CD4-positive, alpha-beta memory T cell (primary cell): ENCODE data around the gene MED13L. TPM values are rescaled to one million over a fixed set of nuclear protein-coding genes. Genes with fewer than 3 reads are reported as not detected.

Experiments
- CTCF ChIA-PET: fragments of 350-600 bp; sonication (Branson Sonifier 250); formaldehyde crosslinking; loops from one replicate; lab custom pipeline; 2021; ENCODE audit warnings: inconsistent platforms; ENCODE audit not compliant: partially characterized antibody; lab: Charles Lee
- POLR2A ChIA-PET: fragments of 350-600 bp; sonication (Branson Sonifier 250); formaldehyde crosslinking; loops from one replicate; lab custom pipeline; 2021; ENCODE audit not compliant: partially characterized antibody; lab: Charles Lee
- DNase-seq, 5 donors: peaks; one replicate each; pipeline versions ENCODE4 v3.0.0 to v3.0.0-alpha.2; 2020 to 2022; ENCODE audit warnings: mixed read lengths in 1 of 5
- H3K27ac ChIP-seq: one replicate; pipeline ENCODE4 v1.7.0; 2013; ENCODE audit warnings: low read depth, low read length
- H3K27me3 ChIP-seq: 2 replicates; pipeline ENCODE4 v1.7.0; 2013; ENCODE audit warnings: mild to moderate bottlenecking, low read length, moderate library complexity; ENCODE audit not compliant: insufficient read depth
- H3K36me3 ChIP-seq: 2 replicates; pipeline ENCODE4 v1.7.0; 2013; ENCODE audit warnings: mild to moderate bottlenecking, low read length, moderate library complexity; ENCODE audit not compliant: insufficient read depth
- H3K4me1 ChIP-seq: 2 replicates; pipeline ENCODE4 v1.7.0; 2013; ENCODE audit warnings: mild to moderate bottlenecking, low read length, moderate library complexity; ENCODE audit not compliant: insufficient read depth
- H3K4me3 ChIP-seq, 2 donors: one replicate each; pipeline ENCODE4 v1.7.0; 2013; ENCODE audit warnings: low read length in 2 of 2, mild to moderate bottlenecking in 1 of 2
- H3K9me3 ChIP-seq, 2 donors: one replicate each; pipeline ENCODE4 v1.7.0; 2013; ENCODE audit warnings: low read length in 2 of 2, control low read depth in 1 of 2; ENCODE audit not compliant: control insufficient read depth in 1 of 2
- H3K27ac Mint-ChIP-seq, 7 donors: one replicate each; pipeline ENCODE4 v1.8.0; 2020 to 2021; ENCODE audit warnings: mixed read lengths in 7 of 7, mild to moderate bottlenecking in 6 of 7, inconsistent platforms in 3 of 7, moderate library complexity in 3 of 7
- H3K27me3 Mint-ChIP-seq, 2 donors: one replicate each; pipeline ENCODE4 v1.8.0; 2020 to 2021; ENCODE audit warnings: mixed read lengths in 2 of 2
- H3K36me3 Mint-ChIP-seq, 2 donors: one replicate each; pipeline ENCODE4 v1.8.0; 2020 to 2021; ENCODE audit warnings: mixed read lengths in 2 of 2, inconsistent platforms in 1 of 2, mild to moderate bottlenecking in 1 of 2
- H3K4me1 Mint-ChIP-seq, 4 donors: one replicate each; pipeline ENCODE4 v1.8.0; 2020 to 2021; ENCODE audit warnings: mixed read lengths in 4 of 4, mild to moderate bottlenecking in 1 of 4
- H3K4me3 Mint-ChIP-seq, 8 donors: one replicate each; pipeline ENCODE4 v1.8.0; 2020 to 2021; ENCODE audit warnings: mixed read lengths in 8 of 8, mild to moderate bottlenecking in 7 of 8, moderate library complexity in 6 of 8, inconsistent platforms in 3 of 8
- H3K9me3 Mint-ChIP-seq, 8 donors: one replicate each; pipeline ENCODE4 v1.8.0; 2020 to 2021; ENCODE audit warnings: mixed read lengths in 8 of 8, mild to moderate bottlenecking in 5 of 8, inconsistent platforms in 3 of 8, moderate library complexity in 1 of 8
- intact Hi-C: fragments of 100-400 bp; cut with micrococcal nuclease; formaldehyde crosslinking; loops from one replicate; pipeline ENCODE4 v1.15.1; 2023
- polyA plus RNA-seq, 2 donors: library from polyadenylated mRNA; unstranded; fragments of 300-500 nt; fragmentation: Illumina TruSeq; gene quantifications; one replicate each; pipeline ENCODE4 v1.2.3, GENCODE V29; 2021
- total RNA-seq, 2 experiments: library from RNA; stranded (reverse); gene quantifications; one replicate each; pipeline ENCODE4 v1.2.3, GENCODE V29; 2021

MED13L gene
- total and polyA plus RNA-seq, 4 experiments from 2014 or later, result 3.8 to 156 (median 81.1) TPM

- no peaks in the 10 kb centered on the region for H3K9me3 ChIP-seq
- POLR2A ChIA-PET, result no interaction called here
Measured at GRCh38 chr12:116125084-116125483, 152.4 kb downstream of the MED13L start.

GRCh38 chr12:116123451-116124258, 153.8 kb downstream of the MED13L start:
- Mint-ChIP-seq H3K9me3 (no peaks in the 10 kb centered on the region), H3K27me3 (no peaks in the 10 kb centered on the region), H3K36me3 (no peaks in the 10 kb centered on the region), H3K4me1 (peaks cover 44 to 87% (median 65%) of the 10 kb centered on the region in 4 donors), H3K4me3 (peak overlapping the region in 7 of 8 donors; percentile 5 to 66 (median 47)), H3K27ac (peak overlapping the region in 3 of 7 donors; percentile 13 to 89 (median 26))
- Histone ChIP-seq H3K27ac (no peak overlapping the region), H3K4me1 (peaks cover 53% of the 10 kb centered on the region), H3K27me3 (no peaks in the 10 kb centered on the region), H3K9me3 (no peaks in the 10 kb centered on the region), H3K36me3 (no peaks in the 10 kb centered on the region), H3K4me3 (no peak overlapping the region)
- DNase-seq, result peak in 1 of 5 donors; percentile 38
- intact Hi-C loops, result no loop called here
- CTCF ChIA-PET, result interaction anchor here (0.7 kb wide), 1 partner anchor 17 kb away, joined by 3 read pairs; no protein-coding TSS in a partner anchor
- POLR2A ChIA-PET, result interaction anchor here (1.4 kb wide), 1 partner anchor 9 kb away, joined by 6 read pairs; no protein-coding TSS in a partner anchor

More at GRCh38 chr12:116125084-116125483, 152.4 kb downstream of the MED13L start:
- Mint-ChIP-seq H3K36me3 (no peaks in the 10 kb centered on the region), H3K27me3 (no peaks in the 10 kb centered on the region), H3K4me1 (peaks cover 46 to 77% (median 63%) of the 10 kb centered on the region in 4 donors), H3K9me3 (no peaks in the 10 kb centered on the region), H3K4me3 (no peak overlapping the region), H3K27ac (no peak overlapping the region)
- DNase-seq, result no peak
- Histone ChIP-seq H3K4me1 (peaks cover 53% of the 10 kb centered on the region), H3K4me3 (no peak overlapping the region), H3K27me3 (no peaks in the 10 kb centered on the region), H3K27ac (no peak overlapping the region), H3K36me3 (no peaks in the 10 kb centered on the region)
- intact Hi-C loops, result no loop called here
- CTCF ChIA-PET, result no interaction called here

DNA sequence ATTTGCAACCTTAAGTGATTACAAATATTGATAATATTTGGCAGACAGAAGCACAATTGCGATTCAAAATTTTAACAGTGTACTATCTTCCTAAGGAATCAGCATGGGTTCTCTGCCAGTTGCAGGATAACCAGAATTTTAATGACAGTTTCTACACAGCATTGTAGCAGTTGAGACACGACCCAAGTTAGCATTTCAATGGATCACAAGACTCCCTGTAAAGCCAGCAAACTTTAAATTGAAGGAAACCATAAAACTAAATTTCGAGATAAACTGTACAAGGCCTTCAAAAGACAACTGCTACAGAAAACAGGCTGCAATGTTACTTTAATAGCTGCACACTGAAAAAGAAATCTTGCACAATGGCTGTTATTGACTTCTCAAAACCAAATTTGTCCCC, 154.9 kb downstream of the MED13L start:
- Mint-ChIP-seq H3K4me1 (peaks cover 40 to 80% (median 60%) of the 10 kb centered on the region in 4 donors), H3K27me3 (no peaks in the 10 kb centered on the region), H3K27ac (peak overlapping the region in 1 of 7 donors; percentile 25), H3K9me3 (no peaks in the 10 kb centered on the region), H3K36me3 (no peaks in the 10 kb centered on the region), H3K4me3 (peak overlapping the region in 2 of 8 donors; percentile 26 to 33)
- CTCF ChIA-PET, result no interaction called here
- intact Hi-C loops, result no loop called here
- no peak for DNase-seq
- POLR2A ChIA-PET, result interaction anchor here (1.4 kb wide), 1 partner anchor 18 kb away, joined by 3 read pairs; no protein-coding TSS in a partner anchor
- no peak overlapping the region for H3K4me3 ChIP-seq
- H3K27me3 ChIP-seq, result no peaks in the 10 kb centered on the region
- no peaks in the 10 kb centered on the region for H3K9me3 ChIP-seq
- no peaks in the 10 kb centered on the region for H3K36me3 ChIP-seq
- H3K27ac ChIP-seq, result no peak overlapping the region
- peaks cover 55% of the 10 kb centered on the region for H3K4me1 ChIP-seq

DNA sequence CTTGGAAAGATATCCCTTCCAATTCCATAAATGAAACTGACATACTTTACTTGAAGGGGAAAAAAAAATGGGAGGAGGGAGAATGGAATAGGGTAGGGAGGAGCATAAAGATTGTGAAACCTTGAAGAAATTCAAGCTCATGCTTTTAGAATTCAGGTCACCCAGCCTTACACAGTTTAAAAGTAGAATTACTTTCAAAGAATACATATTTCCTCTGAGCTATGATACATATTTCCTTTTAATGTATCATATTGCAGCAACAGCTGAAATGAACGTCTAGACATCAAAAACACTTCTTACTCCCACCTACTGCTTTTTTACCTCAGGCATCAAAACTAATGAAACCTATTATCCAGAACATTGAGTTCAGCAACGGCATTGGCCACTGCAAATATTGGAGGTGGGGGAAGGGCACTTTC, 156.0 kb downstream of the MED13L start:
- peak overlapping the region in 5 of 8 donors; percentile 29 to 68 (median 40) for H3K4me3 Mint-ChIP-seq
- Histone ChIP-seq H3K36me3 (no peaks in the 10 kb centered on the region), H3K27ac (no peak overlapping the region), H3K27me3 (no peaks in the 10 kb centered on the region), H3K4me3 (no peak overlapping the region), H3K4me1 (peaks cover 60% of the 10 kb centered on the region), H3K9me3 (no peaks in the 10 kb centered on the region)
- no peak for DNase-seq
- POLR2A ChIA-PET, result interaction anchor here (1.4 kb wide), 1 partner anchor 19 kb away, joined by 3 read pairs; no protein-coding TSS in a partner anchor
- intact Hi-C loops, result no loop called here
- H3K9me3 Mint-ChIP-seq, result no peaks in the 10 kb centered on the region
- H3K36me3 Mint-ChIP-seq, result no peaks in the 10 kb centered on the region
- no peaks in the 10 kb centered on the region for H3K27me3 Mint-ChIP-seq
- H3K4me1 Mint-ChIP-seq, result peaks cover 39 to 82% (median 59%) of the 10 kb centered on the region in 4 donors
- peak overlapping the region in 3 of 7 donors; percentile 9 to 43 (median 38) for H3K27ac Mint-ChIP-seq
- CTCF ChIA-PET, result interaction anchor here (1.2 kb wide), 1 partner anchor 19 kb away, joined by 3 read pairs; no protein-coding TSS in a partner anchor

DNA sequence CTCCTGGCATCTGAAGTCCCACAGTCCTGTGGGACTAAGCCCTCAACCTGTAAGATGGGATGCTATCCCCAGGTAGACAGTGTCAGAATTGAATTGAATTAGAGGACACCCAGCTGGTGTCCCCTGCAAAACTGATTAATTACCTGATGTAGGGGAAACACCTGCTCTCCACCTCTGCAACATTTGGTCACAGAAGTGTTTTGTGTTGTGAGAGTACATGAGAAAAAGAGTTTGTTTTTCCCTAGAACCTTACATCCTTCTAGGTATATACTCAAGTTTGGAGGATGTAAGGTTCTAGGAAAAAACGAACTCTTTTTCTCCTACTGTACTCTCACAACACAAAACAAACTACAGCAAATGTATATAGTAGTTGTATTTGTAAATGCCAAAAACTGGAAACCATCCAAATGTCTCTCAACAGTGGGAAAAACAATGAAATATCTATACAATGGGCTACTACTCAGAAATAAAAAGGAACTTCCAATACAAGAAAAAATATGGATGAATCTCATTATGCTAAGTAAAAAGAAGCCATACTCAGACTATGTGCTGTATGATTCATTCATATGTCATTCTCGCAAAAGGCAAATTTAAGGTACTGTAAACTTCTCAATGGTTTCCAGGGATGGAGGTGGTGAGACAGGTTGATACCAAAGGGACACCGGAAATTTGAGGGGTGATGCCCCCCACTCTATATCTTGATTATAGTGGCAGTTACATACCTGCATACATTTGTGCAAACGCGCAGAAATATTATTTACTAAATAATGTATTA, 160.7 kb downstream of the MED13L start:
- Histone ChIP-seq H3K36me3 (no peaks in the 10 kb centered on the region), H3K9me3 (no peaks in the 10 kb centered on the region), H3K27ac (no peak overlapping the region), H3K4me3 (no peak overlapping the region), H3K4me1 (peaks cover 35% of the 10 kb centered on the region), H3K27me3 (no peaks in the 10 kb centered on the region)
- Mint-ChIP-seq H3K4me3 (no peak overlapping the region), H3K4me1 (peaks cover 32 to 75% (median 48%) of the 10 kb centered on the region in 4 donors), H3K9me3 (no peaks in the 10 kb centered on the region), H3K36me3 (peaks cover 0 to 2% of the 10 kb centered on the region in 2 donors), H3K27me3 (no peaks in the 10 kb centered on the region), H3K27ac (no peak overlapping the region)
- POLR2A ChIA-PET, result no interaction called here
- CTCF ChIA-PET, result no interaction called here
- no peak for DNase-seq
- intact Hi-C loops, result no loop called here

GRCh38 chr12:116113398-116114130, 163.9 kb downstream of the MED13L start:
- H3K36me3 Mint-ChIP-seq, result peaks cover 10 to 12% of the 10 kb centered on the region in 2 donors

More at GRCh38 chr12:116113398-116114130, 163.9 kb downstream of the MED13L start:
- H3K36me3 ChIP-seq, result no peaks in the 10 kb centered on the region
- Mint-ChIP-seq H3K27ac (peak overlapping the region in 1 of 7 donors; percentile 14), H3K9me3 (no peaks in the 10 kb centered on the region), H3K4me1 (peaks cover 22 to 44% (median 28%) of the 10 kb centered on the region in 4 donors), H3K27me3 (no peaks in the 10 kb centered on the region), H3K4me3 (peak overlapping the region in 1 of 8 donors; percentile 9)
- no peaks in the 10 kb centered on the region for H3K9me3 ChIP-seq
- intact Hi-C loops, result no loop called here
- H3K4me3 ChIP-seq, result no peak overlapping the region
- H3K4me1 ChIP-seq, result peaks cover 18% of the 10 kb centered on the region
- no peak for DNase-seq
- no peaks in the 10 kb centered on the region for H3K27me3 ChIP-seq
- ChIA-PET POLR2A (interaction anchor here (1.9 kb wide), 1 partner anchor 10 kb away, joined by 6 read pairs; no protein-coding TSS in a partner anchor), CTCF (no interaction called here)
- no peak overlapping the region for H3K27ac ChIP-seq
